HG02759 (cell line): Measurements from ENCODE around the gene TBXAS1.
A peak's percentile ranks its signal among the peaks of the same experiment; 100 is the strongest.

ENCODE experiments used
- ATAC-seq: cut with Tn5 transposase; IDR thresholded peaks from one replicate; pipeline ENCODE4 v1.9.1; 2021; ENCODE audit warnings: mild to moderate bottlenecking, moderate library complexity; ENCODE audit not compliant: unreplicated experiment

The TBXAS1 gene

DNA sequence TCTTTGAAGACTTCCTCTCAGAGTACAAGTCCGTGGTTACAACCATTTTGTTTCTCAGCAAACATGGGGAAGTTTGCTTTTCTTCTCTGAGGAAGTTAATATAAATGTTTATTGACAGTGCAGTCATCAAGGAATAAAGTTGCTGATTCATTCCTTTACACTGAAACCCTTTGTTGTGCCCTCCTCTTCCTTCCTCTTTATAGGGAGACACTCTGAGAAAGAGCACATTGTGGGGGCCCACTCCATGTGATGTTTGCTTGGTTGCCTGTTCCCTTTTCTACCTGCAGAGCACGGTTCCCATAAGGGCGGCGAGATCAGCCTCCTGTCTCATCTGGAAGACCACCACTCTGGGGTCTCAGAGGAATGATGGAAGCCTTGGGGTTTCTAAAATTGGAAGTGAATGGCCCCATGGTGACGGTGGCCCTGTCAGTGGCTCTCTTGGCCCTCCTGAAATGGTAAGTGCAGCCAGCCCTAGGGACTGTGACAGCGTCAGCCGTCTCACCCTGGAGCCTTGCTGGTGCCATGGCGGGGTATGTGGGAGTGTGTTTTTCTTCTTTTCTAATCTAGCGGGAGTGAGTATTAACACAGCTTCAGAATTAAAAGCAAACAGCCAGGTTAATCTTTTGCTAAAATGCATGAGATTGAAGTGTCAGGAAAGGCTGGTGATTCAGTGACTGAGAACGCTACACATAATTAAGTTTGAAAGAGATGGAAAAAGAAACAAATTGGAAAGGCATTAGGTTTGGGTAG lies at the start of gene TBXAS1:
Gene TBXAS1, plus strand, starts transcription at position 240 of the 750 bp plus-strand sequence. Its CDS starts 127 bp downstream, at position 367.
- ATAC-seq, result peak; percentile 60

DNA sequence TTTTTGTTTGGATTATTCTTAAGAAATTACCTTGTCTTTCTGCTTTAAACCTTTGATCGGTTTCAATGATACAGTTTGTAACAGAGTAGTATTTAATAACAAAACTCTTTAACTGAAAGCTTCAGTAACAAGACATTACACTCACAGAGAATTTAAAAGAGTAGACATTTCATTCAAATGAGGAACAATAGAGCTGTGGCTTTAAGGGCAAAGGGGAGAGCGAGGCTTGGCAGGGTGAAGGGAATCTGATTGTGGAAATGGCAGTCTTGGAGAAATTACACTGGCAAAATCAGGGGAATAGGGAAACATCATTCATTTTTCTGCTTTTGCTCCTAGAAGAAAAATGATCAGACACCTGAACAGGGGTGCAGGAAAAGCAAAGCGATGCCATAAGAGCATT lies 46.1 kb upstream of the TBXAS1 start:
- ATAC-seq, result no peak

DNA sequence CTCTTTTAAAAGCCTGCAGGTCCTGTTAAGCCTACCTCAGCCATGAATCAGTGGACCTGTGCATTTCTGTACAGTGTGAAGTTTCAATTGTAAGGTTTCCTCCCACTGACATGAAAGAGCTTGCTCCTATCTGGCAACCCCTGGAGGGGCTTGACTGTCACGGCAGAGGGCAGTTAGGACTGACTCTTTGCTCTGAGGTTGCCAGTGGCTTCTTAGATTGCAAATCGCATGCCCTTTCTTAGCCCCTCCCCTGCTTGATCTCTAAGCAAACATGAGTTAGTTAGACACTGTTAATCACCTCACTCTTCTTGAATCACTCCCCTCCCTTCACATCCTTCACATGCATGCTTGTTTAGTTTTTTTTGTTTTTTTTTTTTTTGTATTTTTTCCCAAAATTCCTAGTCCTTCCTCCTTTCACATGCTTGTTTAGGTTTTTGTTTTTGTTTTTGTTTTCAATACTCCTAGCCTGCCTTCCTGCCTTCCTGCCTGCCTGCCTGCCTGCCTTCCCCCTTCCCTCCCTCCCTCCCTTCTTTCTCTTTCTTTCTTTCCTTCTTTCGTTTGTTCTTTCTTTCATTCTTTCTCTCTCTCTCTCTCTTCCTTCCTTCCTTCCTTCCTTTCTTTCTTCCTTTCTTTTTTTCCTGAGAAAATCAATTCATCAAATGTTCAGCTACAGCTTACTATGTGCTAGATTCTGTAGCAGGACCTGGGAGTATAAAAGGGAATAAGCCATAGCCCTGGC lies 45.2 kb upstream of the TBXAS1 start:
- ATAC-seq, result no peak

DNA sequence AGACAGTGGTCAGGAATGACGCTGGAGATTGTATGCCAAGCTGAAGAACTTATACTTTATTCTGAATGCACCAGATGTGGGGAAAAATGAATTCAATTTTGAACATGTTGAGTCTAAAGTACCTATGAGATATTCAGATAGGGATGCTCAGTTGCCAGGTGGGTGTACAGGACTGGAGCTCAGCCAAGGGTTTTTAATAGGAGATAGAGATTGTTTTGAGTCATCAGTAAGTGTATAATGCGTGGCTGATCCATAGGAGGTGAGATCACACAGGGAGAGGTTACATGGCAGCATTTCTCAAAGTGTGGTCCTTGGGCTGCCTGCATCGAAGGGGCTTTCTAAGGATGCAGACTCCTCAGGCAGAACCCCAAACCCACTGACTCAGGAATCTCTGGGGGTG lies 44.4 kb upstream of the TBXAS1 start:
- no peak for ATAC-seq

DNA sequence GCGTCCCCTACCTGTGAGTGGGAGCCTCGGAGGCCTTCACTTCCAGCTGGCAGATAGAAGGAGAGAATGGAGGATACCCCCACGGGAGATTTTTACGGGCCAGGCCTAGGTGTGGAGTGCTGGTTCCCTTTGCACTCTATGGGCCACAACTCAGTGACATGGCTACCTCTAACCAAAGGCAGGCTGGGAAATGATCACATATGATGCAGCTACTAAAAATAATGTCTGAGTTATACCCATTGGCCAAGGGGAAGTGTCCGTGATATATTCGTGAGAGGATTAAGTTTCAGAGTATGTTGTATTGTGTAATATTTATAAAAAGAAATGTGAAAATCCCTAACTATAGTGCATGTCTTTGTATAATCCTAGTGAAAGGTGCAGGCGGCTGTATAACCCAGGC lies 37.7 kb upstream of the TBXAS1 start:
- no peak for ATAC-seq

DNA sequence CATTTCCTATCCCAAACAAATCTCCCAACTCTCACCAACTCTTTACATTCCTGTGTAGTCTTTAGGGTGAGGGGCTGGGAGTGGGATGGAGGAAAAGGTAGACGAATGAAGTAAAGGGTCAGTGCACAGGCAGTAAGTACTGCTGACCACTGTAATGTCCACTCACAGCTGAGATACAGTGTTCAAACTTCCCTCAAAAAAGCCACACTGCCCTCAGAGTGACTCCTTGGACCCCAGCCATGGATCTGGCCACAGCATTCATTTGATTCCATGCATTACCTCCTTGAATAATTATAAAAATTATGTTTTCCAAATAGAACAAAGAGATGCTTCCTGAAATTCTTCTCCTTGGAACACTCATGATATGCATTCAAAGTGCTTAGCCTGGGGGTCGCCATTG lies 31.5 kb upstream of the TBXAS1 start:
- ATAC-seq, result no peak

DNA sequence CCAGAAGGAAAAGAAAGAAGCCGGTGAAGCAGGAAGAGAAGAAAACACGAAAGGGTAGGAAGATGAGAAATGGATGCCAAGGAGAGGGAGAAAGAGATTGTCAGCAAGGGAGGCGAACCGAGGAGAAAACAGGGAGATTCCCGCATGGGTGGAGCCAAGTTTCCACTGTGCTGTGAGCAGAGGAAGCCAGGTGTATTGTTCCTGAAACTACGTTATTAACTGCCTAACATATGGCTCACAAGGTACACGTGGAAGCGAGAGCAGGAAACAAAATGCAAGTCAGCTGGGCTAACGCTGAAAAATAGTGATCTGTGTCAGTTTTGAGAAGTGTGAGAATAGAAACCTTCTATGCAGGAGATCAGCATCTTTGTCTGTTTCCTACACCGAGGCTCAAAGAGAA lies 30.8 kb upstream of the TBXAS1 start:
- ATAC-seq, result peak; percentile 55

DNA sequence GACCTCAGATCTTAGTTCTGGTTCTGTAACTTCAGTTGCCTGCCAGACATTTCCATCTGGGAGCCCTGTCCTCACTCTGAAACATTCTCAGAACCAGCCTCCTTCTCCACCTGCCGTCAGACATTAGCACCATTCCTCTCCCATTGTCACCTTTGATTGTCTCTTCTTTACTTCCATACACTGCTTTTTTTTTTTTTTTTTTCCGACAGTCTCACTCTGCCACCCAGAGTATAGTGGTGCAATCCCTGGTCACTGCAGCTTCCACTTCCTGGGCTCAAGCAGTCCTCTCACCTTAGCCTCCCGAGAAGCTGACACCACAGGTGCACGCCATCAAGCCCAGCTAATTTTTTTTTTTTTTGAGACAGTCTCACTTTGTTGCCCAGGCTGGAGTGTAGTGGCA lies 30.2 kb upstream of the TBXAS1 start:
- no peak for ATAC-seq

DNA sequence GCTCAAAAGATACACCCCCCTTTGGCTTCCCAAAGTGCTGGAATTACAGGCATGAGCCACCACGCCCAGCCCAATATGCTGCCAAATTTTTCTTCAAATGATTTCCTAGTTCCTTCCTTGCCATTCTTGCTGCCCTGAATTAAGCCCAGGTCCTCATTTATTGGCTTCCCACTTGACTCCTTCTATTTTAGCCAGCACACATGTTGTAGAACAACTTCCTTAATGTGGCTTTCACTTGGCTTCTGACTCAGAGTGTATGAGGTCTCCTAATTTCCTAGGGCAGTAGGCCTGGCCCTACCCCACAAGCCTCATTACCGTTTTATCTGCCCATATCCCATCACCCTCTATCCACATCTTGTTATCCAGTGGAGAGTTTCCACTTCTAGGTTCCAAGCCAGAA lies 29.5 kb upstream of the TBXAS1 start:
- ATAC-seq, result no peak

DNA sequence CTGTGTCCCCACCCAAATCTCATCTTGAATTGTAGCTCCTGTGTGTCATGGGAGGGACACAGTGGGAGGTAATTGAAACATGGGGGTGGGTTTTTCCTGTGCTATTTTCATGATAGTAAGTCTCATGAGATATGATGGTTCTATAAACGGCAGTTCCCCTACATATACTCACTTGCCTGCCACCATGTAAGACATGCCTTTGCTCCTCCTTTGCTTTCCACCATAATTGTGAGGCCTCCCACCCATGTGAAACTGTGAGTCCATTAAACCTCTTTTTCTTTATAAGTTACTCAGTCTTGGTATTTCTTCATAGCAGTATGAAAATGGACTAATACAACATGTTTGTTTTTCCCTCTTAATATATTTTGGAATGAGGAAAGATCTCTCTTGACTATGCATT lies 24.5 kb upstream of the TBXAS1 start:
- ATAC-seq, result no peak

DNA sequence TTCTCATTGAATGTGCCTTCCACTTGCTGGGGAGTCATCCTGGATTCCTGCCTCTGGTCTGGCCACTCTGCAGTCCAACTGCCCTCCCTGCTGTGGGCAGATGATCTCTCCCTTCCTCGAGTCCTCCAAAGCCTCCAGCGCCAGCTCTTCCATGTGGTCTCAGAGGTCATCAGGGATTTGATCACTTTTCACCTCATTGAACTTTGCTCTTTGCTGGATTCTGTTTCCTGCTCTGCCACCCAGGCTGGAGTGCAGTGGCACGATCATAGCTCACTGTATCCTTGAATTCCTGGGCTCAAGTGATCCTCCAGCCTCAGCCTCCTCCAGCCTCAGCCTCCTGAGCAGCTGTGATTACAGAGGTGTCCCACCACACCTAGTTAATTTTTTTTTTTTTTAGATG lies 22.1 kb upstream of the TBXAS1 start:
- no peak for ATAC-seq

DNA sequence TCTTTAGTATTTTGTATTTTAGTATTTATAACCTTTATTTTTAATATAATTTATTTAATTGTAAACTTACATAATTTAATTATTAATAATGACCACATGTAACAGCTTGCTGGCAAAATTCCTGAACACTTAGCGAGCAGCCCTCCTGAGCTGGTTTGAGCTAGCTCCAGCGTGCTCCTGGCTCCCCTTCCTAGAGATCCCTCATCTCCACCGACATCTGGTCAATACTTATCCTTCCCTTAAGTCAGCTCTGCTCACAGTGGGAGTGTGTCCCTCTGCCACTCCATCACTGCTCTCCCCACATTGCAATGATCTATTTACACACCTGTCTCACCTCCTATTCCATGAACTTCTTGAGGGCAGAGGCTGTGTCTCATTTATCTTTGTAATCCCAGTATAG lies 20.6 kb upstream of the TBXAS1 start:
- no peak for ATAC-seq

DNA sequence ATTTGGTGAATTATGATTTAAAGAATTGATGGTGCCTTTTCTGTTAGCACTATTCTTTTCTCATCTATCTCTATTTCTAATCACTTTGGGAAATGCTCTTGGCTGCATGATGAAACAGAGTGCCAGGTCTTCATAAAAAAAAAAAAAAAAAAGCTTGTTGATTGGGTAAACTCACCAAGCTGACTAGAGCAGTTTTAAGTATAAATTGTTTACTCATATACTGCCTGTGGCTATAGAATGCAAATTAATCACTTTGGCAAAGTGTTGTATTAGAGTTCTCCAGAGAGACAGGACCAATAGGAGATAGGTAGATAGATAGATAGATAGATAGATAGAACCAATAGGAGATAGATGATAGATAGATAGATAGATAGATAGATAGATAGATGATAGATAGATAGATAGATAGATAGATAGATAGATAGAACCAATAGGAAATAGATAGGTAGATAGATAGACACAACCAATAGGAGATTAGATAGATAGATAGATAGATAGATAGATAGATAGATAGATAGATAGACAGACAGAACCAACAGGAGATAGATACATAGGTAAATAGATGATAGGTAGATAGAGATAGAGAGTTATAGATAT lies 20.1 kb upstream of the TBXAS1 start:
- ATAC-seq, result no peak

DNA sequence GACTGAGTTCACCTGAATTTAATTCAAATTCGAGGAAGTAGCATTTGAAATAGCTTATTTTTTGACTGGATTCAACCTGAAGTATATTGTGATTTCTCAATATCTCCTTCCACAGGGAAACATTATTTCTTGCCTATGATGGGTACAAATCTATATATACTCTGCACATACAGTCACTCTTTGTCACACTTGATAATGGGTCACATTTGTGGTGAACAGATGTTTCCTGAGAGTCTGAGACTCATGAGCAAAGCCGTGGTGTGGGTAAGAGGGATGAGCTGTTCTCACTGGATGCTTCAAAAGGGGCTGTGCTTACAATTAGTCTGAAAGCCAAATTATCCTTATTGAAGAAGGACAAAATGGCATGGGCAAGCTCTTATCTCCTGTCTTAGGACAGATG lies 18.0 kb upstream of the TBXAS1 start:
- ATAC-seq, result no peak

DNA sequence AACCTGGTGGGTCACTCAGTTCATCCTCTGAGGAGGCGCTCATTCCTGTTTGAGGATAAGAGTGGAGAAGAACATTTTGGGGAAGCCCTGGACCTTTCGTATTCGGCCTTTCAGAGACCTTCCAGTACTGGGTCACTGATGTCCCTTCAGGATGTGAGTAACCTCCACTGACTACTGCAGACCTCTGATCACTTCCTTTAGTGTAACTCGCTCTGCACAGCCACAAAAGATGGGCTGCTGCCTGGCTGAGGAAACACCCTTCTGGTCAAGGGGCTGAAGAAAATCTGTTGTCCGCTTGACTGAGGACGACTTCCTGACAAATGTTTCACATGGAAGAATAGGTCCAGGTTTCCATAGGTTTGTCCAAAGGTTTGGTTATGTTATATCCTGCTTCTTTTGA lies 15.9 kb upstream of the TBXAS1 start:
- ATAC-seq, result no peak

DNA sequence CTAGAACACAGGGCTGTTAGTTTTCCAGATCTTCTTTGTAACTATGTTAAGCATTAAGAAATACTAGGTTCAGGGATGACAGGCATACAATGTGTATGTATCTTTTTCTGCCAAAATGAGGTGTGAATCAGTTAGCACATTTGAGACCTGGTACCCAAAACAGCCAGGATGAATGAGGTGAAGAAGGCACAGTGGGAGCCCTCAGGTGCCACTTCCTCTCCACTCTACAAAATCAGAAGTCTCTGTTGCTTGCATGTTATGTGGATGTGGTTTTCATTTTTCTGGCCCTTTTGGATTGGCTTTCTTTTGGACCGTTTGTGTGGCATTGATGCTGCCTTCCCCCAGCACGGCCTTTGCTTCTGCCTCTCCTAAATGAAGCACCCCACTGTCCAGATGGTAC lies 15.4 kb upstream of the TBXAS1 start:
- ATAC-seq, result no peak

DNA sequence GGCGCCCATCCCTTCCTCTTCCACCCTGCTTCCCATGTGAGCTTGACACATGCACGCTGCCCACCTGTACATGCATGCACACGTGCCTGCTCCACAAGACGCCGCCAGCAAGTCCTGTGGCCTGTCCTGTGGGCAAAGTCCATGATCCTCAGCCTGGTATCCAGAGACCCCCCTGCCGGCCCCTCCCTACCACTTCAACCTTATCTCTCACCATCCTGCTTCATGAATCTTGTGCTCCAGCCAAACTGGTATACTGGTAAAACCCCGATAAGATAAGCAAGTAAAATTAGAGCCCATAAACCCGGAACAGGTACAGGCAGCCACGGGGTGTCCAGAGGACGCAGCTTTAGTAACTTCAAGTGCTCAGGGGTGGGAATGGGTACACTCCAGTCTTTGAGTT lies 11.8 kb upstream of the TBXAS1 start:
- no peak for ATAC-seq

DNA sequence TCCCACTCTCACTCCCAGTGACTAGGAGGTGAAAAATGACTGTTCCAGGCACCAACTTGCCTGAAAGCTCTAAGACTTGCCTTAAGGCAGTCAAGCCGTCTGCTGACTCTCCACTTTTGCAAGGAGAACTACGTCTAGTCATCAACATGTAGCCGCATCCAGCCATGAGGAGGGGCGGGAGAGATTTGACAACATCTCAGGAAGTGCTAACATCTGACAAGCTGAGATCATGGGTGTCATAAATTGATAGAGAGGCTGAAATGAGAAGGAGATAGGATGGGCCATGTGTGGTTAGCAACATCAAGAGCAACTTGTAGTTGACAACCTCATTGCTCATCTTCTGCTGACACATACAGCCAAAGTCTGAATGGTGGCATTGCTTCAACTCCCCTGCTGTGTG lies 9.0 kb upstream of the TBXAS1 start:
- no peak for ATAC-seq

DNA sequence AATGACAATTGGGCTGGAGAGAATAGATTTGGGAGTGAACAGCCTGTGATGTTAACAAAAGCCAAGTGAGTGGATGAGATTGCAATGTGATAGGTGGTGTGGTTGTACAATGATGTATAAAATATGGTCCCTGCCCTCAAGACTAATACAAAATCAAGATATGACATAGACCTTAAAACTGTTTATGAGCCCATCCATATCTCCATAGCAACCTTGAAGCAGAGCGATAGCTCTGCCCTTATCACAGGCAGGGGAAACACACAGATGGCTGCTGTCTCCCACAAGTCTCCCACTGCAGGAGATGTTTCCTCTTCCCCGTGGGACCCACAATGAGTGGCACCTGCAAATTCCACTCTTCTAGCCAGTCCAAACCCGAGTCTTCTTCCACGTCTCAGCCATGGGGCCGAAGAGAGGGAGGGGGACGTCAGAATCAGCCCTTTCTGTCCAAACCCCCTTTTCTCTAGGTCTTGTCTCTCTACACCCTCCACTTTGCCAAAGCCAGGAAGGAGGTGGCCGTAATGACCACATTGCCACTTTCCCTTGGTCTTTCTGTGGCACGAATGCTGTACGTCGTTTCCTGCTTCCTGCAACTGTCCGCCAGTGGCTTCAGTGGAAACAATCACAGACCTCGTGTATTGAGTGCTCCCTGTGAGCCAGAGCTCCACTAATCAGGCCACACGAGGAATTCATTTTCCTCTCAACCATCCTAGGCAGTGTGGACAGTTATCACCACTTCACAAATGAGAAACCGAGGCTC lies 7.5 kb upstream of the TBXAS1 start:
- no peak for ATAC-seq

DNA sequence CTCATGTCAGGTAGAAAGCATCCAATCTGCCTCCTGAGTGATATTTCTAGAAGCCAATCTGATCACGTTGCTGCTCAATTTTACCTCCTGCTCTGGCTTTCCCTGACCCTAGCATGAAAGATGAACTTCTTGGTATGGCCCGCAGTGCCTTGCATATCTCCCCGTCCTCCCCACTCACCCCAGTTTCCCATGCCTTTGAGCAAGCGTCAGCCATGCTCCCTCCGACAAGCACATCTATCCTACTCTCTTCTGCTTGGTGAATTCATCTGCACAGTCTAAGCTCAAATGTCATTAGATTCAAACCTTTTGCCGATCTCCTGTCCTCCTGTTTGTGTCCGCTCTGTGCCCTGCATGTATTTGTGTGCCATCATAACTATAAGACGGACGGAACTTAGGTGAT lies 6.2 kb upstream of the TBXAS1 start:
- no peak for ATAC-seq

DNA sequence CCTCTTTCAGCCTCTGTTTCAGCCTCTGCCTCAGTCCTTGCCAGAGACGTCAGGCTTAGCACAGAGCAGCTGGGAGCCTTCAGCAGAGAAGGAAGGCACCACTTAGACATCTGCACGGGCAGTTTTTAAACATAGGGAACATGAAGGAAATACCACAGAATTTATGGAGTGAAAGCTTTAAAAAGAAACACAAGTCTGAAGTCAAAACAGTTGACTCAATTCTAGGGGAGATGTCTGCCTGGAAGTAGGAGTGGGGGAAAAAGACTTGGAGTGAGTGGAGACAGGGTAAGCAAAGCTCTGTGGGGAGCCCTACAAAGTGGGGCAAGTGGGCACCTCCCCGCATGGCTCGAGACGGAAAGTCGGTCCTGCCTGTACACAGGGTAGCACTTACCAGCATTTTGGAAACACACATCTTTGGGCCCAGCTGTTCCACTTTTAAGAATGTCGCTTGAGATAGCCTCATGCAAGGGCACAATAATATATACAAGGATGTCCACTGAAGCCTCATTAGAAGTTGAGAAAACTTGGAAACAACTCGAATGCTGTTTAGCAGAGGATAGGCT lies 5.0 kb upstream of the TBXAS1 start:
- no peak for ATAC-seq
